ENCODE results near the gene MED10. TPM values are rescaled to one million over a fixed set of nuclear protein-coding genes. Genes with fewer than 3 reads are reported as not detected.

The MED10 gene
- total and polyA plus RNA-seq, 2 donors (not counting 1 experiment from before 2014, with no cell fraction given) = 49.9 to 50.9 TPM

- CTCF ChIA-PET = no interaction called here
- POLR2A ChIA-PET = no interaction called here
- no peaks in the 10 kb centered on the region for H3K36me3 ChIP-seq (replicated peaks in 1 of 2; ENCODE audit: control extremely low read depth in 1 of 2, control insufficient read depth in 1 of 2, extremely low read depth in 1 of 2, insufficient read depth in 2 of 2, low read length in 1 of 2)
- H3K9me3 ChIP-seq (ENCODE audit: control extremely low read depth in 1 of 3, control insufficient read depth in 2 of 3, insufficient read depth in 1 of 3, low read length in 2 of 3) = peaks cover 0 to 7% (median 0%) of the 10 kb centered on the region in 3 donors
- Mint-ChIP-seq H3K27ac (no peak overlapping the region), H3K9me3 (ENCODE audit: insufficient read depth) (no peaks in the 10 kb centered on the region), H3K27me3 (peaks cover 32% of the 10 kb centered on the region), H3K4me3 (no peak overlapping the region), H3K4me1 (peaks cover 6% of the 10 kb centered on the region)
- intact Hi-C loops (cut with micrococcal nuclease) = no loop called here
- H3K27ac ChIP-seq (ENCODE audit: low read length in 2 of 2) = no peak overlapping the region
- no peaks in the 10 kb centered on the region for H3K79me2 ChIP-seq (ENCODE audit: control insufficient read depth, insufficient read depth, low read length)
- DNase-seq = no peak
- 95% methylated on average over 11 of the region's 11 CpGs for WGBS (ENCODE audit: insufficient coverage)
- no peak for ATAC-seq (ENCODE audit: low read depth)
- H3K27me3 ChIP-seq (replicated peaks in 1 of 4; ENCODE audit: control extremely low read depth in 1 of 4, control insufficient read depth in 3 of 4, insufficient read depth in 4 of 4, low read length in 3 of 4) = peaks cover 0 to 18% (median 0%) of the 10 kb centered on the region in 4 experiments
- TF ChIP-seq CTCF (IDR thresholded peaks at IDR 0.05) (no peak), EZH2 (IDR thresholded peaks at IDR 0.05; ENCODE audit: borderline replicate concordance, insufficient read depth, low read depth, low read length, poor library complexity, severe bottlenecking) (no peak)
- no peak overlapping the region for H3K4me3 ChIP-seq (ENCODE audit: control extremely low read depth in 1 of 5, extremely low read depth in 1 of 5, insufficient read depth in 1 of 5, low read depth in 2 of 5, low read length in 4 of 5)
- H4K20me1 ChIP-seq (ENCODE audit: control insufficient read depth, insufficient read depth, low read length, poor library complexity, severe bottlenecking) = no peaks in the 10 kb centered on the region
- peaks cover 0 to 3% of the 10 kb centered on the region in 2 donors for H3K4me1 ChIP-seq (ENCODE audit: control insufficient read depth in 2 of 2, insufficient read depth in 2 of 2, low read length in 2 of 2)
- no peak overlapping the region for H2AFZ ChIP-seq (ENCODE audit: insufficient read depth, low read depth, low read length, poor library complexity, severe bottlenecking)
- no peak overlapping the region for H3K4me2 ChIP-seq (replicated peaks; ENCODE audit: low read depth, low read length, poor library complexity, severe bottlenecking)
- H3K9ac ChIP-seq (ENCODE audit: low read length) = no peak overlapping the region
Observed at GRCh38 chr5:6396836-6397535, 18.6 kb upstream of the MED10 start.

GRCh38 chr5:6396043-6396442 lies 17.7 kb upstream of the MED10 start:
- intact Hi-C loops (cut with micrococcal nuclease) = no loop called here
- Histone ChIP-seq H4K20me1 (ENCODE audit: control insufficient read depth, insufficient read depth, low read length, poor library complexity, severe bottlenecking) (no peaks in the 10 kb centered on the region), H3K4me1 (ENCODE audit: control insufficient read depth in 2 of 2, insufficient read depth in 2 of 2, low read length in 2 of 2) (peaks cover 0 to 3% of the 10 kb centered on the region in 2 donors), H3K79me2 (ENCODE audit: control insufficient read depth, insufficient read depth, low read length) (no peaks in the 10 kb centered on the region), H2AFZ (ENCODE audit: insufficient read depth, low read depth, low read length, poor library complexity, severe bottlenecking) (no peak overlapping the region), H3K4me2 (replicated peaks; ENCODE audit: low read depth, low read length, poor library complexity, severe bottlenecking) (no peak overlapping the region), H3K27ac (ENCODE audit: low read length in 2 of 2) (no peak overlapping the region), H3K9ac (ENCODE audit: low read length) (no peak overlapping the region), H3K36me3 (replicated peaks in 1 of 2; ENCODE audit: control extremely low read depth in 1 of 2, control insufficient read depth in 1 of 2, extremely low read depth in 1 of 2, insufficient read depth in 2 of 2, low read length in 1 of 2) (no peaks in the 10 kb centered on the region), H3K4me3 (ENCODE audit: control extremely low read depth in 1 of 5, extremely low read depth in 1 of 5, insufficient read depth in 1 of 5, low read depth in 2 of 5, low read length in 4 of 5) (no peak overlapping the region), H3K9me3 (ENCODE audit: control extremely low read depth in 1 of 3, control insufficient read depth in 2 of 3, insufficient read depth in 1 of 3, low read length in 2 of 3) (peaks cover 0 to 9% (median 1%) of the 10 kb centered on the region in 3 donors), H3K27me3 (replicated peaks in 1 of 4; ENCODE audit: control extremely low read depth in 1 of 4, control insufficient read depth in 3 of 4, insufficient read depth in 4 of 4, low read length in 3 of 4) (peaks cover 0 to 22% (median 0%) of the 10 kb centered on the region in 4 experiments)
- H3K9me3 Mint-ChIP-seq (ENCODE audit: insufficient read depth) = no peaks in the 10 kb centered on the region
- no peak overlapping the region for H3K27ac Mint-ChIP-seq
- peaks cover 29% of the 10 kb centered on the region for H3K27me3 Mint-ChIP-seq
- ChIA-PET POLR2A (no interaction called here), CTCF (no interaction called here)
- 91% methylated on average over 8 of the region's 8 CpGs for WGBS (ENCODE audit: insufficient coverage)
- ATAC-seq (ENCODE audit: low read depth) (no peak), DNase-seq (no peak)
- H3K4me3 Mint-ChIP-seq = no peak overlapping the region
- H3K4me1 Mint-ChIP-seq = peaks cover 6% of the 10 kb centered on the region
- TF ChIP-seq EZH2 (IDR thresholded peaks at IDR 0.05; ENCODE audit: borderline replicate concordance, insufficient read depth, low read depth, low read length, poor library complexity, severe bottlenecking) = no peak
- no peak for TF ChIP-seq CTCF (IDR thresholded peaks at IDR 0.05)
